Calu3 (cell line): ENCODE results near the gene FGGY. TPM values are rescaled to one million over a fixed set of nuclear protein-coding genes. Genes with fewer than 3 reads are reported as not detected.

Experiments
- BruUV-seq: library from RNA; stranded (reverse); fragments of 400-500 nt; replicated peaks from 2 replicates; lab custom pipeline; 2021; lab: Mats Ljungman, UMichigan
- CTCF ChIA-PET: fragments of 300-600 bp; sonication (Branson Sonifier 250); formaldehyde crosslinking; loops from one replicate; lab custom pipeline; 2022; ENCODE audit warnings: antibody characterized with exemption; lab: Charles Lee
- DNase-seq: peaks from one replicate; pipeline ENCODE4 v3.0.0; 2022
- H3K27ac Mint-ChIP-seq: one replicate; pipeline ENCODE4 v1.8.0; 2022; ENCODE audit warnings: mixed read lengths; ENCODE audit not compliant: unreplicated experiment
- H3K27me3 Mint-ChIP-seq: one replicate; pipeline ENCODE4 v1.8.0; 2022; ENCODE audit warnings: mixed read lengths; ENCODE audit not compliant: unreplicated experiment
- H3K36me3 Mint-ChIP-seq: one replicate; pipeline ENCODE4 v1.8.0; 2022; ENCODE audit warnings: mild to moderate bottlenecking, moderate library complexity, mixed read lengths; ENCODE audit not compliant: insufficient read depth, unreplicated experiment
- H3K4me1 Mint-ChIP-seq: one replicate; pipeline ENCODE4 v1.8.0; 2022; ENCODE audit warnings: mild to moderate bottlenecking, low read depth, mixed read lengths; ENCODE audit not compliant: unreplicated experiment
- H3K4me3 Mint-ChIP-seq: one replicate; pipeline ENCODE4 v1.8.0; 2022; ENCODE audit warnings: mild to moderate bottlenecking, low read depth, moderate library complexity, mixed read lengths; ENCODE audit not compliant: unreplicated experiment
- H3K9me3 Mint-ChIP-seq: one replicate; pipeline ENCODE4 v1.8.0; 2022; ENCODE audit warnings: low read depth, mixed read lengths; ENCODE audit not compliant: unreplicated experiment
- intact Hi-C: fragments of 100-400 bp; cut with micrococcal nuclease; formaldehyde crosslinking; loops from one replicate; pipeline ENCODE4 v1.10.0; 2022; ENCODE audit not compliant: unreplicated experiment
- total RNA-seq: library from RNA; stranded (reverse); gene quantifications from 2 replicates; pipeline ENCODE4 v1.2.3, GENCODE V29; 2022
- TF ChIP-seq, protein P1 (sequence below): fragments of 200-600 bp; IDR thresholded peaks from one replicate; pipeline ENCODE4 v1.8.0; 2022; ENCODE audit warnings: antibody characterized with exemption; ENCODE audit not compliant: unreplicated experiment

The FGGY gene
- total RNA-seq, 1 experiment from 2014 or later = 11.1 TPM

GRCh38 chr1:59672851-59673572, 376.1 kb downstream of the FGGY start:
- DNase-seq = no peak
- no TSS peak for BruUV-seq
- Mint-ChIP-seq H3K27ac (peak overlapping the region; percentile 46), H3K9me3 (peaks cover 4% of the 10 kb centered on the region), H3K4me1 (peaks cover 35% of the 10 kb centered on the region), H3K27me3 (no peaks in the 10 kb centered on the region), H3K4me3 (peak overlapping the region; percentile 7), H3K36me3 (no peaks in the 10 kb centered on the region)
- intact Hi-C loops = loop anchor here (10.0 kb wide), 1 partner anchor 248 kb away; no protein-coding TSS in a partner anchor
- TF ChIP-seq, protein P1, sequence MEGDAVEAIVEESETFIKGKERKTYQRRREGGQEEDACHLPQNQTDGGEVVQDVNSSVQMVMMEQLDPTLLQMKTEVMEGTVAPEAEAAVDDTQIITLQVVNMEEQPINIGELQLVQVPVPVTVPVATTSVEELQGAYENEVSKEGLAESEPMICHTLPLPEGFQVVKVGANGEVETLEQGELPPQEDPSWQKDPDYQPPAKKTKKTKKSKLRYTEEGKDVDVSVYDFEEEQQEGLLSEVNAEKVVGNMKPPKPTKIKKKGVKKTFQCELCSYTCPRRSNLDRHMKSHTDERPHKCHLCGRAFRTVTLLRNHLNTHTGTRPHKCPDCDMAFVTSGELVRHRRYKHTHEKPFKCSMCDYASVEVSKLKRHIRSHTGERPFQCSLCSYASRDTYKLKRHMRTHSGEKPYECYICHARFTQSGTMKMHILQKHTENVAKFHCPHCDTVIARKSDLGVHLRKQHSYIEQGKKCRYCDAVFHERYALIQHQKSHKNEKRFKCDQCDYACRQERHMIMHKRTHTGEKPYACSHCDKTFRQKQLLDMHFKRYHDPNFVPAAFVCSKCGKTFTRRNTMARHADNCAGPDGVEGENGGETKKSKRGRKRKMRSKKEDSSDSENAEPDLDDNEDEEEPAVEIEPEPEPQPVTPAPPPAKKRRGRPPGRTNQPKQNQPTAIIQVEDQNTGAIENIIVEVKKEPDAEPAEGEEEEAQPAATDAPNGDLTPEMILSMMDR = no peak
- CTCF ChIA-PET = no interaction called here

- H3K4me1 Mint-ChIP-seq = peaks cover 43% of the 10 kb centered on the region
- no peak overlapping the region for H3K4me3 Mint-ChIP-seq
- no peaks in the 10 kb centered on the region for H3K36me3 Mint-ChIP-seq
- TF ChIP-seq, protein P1 = no peak
- DNase-seq = peak; percentile 55
- intact Hi-C loops = loop anchor here (10.0 kb wide), 1 partner anchor 249 kb away; no protein-coding TSS in a partner anchor
- H3K9me3 Mint-ChIP-seq = peaks cover 4% of the 10 kb centered on the region
- H3K27me3 Mint-ChIP-seq = no peaks in the 10 kb centered on the region
- no TSS peak for BruUV-seq
- H3K27ac Mint-ChIP-seq = peak overlapping the region; percentile 19
- CTCF ChIA-PET = no interaction called here
These were observed 376.9 kb downstream of the FGGY start for GRCh38 chr1:59673573-59674450.

GRCh38 chr1:59674595-59674994, 377.7 kb downstream of the FGGY start:
- H3K27ac Mint-ChIP-seq = peak overlapping the region; percentile 19
- peaks cover 48% of the 10 kb centered on the region for H3K4me1 Mint-ChIP-seq
- DNase-seq = peak; percentile 33
- no TSS peak for BruUV-seq
- TF ChIP-seq, protein P1 = no peak
- H3K27me3 Mint-ChIP-seq = no peaks in the 10 kb centered on the region
- H3K4me3 Mint-ChIP-seq = no peak overlapping the region
- CTCF ChIA-PET = interaction anchor here (0.6 to 1.1 kb wide), 2 partner anchors 24 to 76 kb away, joined by 3 read pairs; no protein-coding TSS in a partner anchor
- peaks cover 4% of the 10 kb centered on the region for H3K9me3 Mint-ChIP-seq
- H3K36me3 Mint-ChIP-seq = no peaks in the 10 kb centered on the region
- intact Hi-C loops = loop anchor here (10.0 kb wide), 1 partner anchor 250 kb away; no protein-coding TSS in a partner anchor

GRCh38 chr1:59675936-59676335, 379.0 kb downstream of the FGGY start:
- H3K27ac Mint-ChIP-seq = no peak overlapping the region

More at GRCh38 chr1:59675936-59676335, 379.0 kb downstream of the FGGY start:
- DNase-seq = no peak
- Mint-ChIP-seq H3K36me3 (no peaks in the 10 kb centered on the region), H3K4me3 (no peak overlapping the region), H3K27me3 (no peaks in the 10 kb centered on the region), H3K9me3 (peaks cover 4% of the 10 kb centered on the region), H3K4me1 (peaks cover 48% of the 10 kb centered on the region)
- CTCF ChIA-PET = no interaction called here
- intact Hi-C loops = loop anchor here (5.0 to 10.0 kb wide), 4 partner anchors 119 to 379 kb away; partner anchors contain the start of gene FGGY
- TF ChIP-seq, protein P1 = no peak
- no TSS peak for BruUV-seq
